NCI-H2227 (cell line): ENCODE data around the gene N4BP2.
"Not testable (repeated sequence)": the region's sequence is repeated elsewhere in the genome, so short reads cannot be mapped to it uniquely, and the experiment has no call there.

Source experiments
- DNase-seq: peaks from one replicate; lab custom pipeline; 2025; ENCODE audit not compliant: unreplicated experiment; lab: John Stamatoyannopoulos, UW

Gene N4BP2

GRCh38 chr4:40087799-40088366 lies 31.2 kb downstream of the N4BP2 start:
- DNase-seq, result no peak

GRCh38 chr4:40093400-40093799 lies 36.8 kb downstream of the N4BP2 start:
- DNase-seq, result not testable (repeated sequence)

GRCh38 chr4:40099010-40099409 lies 42.4 kb downstream of the N4BP2 start:
- DNase-seq, result no peak

GRCh38 chr4:40107150-40107549 lies 50.5 kb downstream of the N4BP2 start:
- DNase-seq, result not testable (repeated sequence)

GRCh38 chr4:40112027-40112792 lies 55.6 kb downstream of the N4BP2 start:
- no peak for DNase-seq

GRCh38 chr4:40114206-40114605 lies 57.6 kb downstream of the N4BP2 start:
- no peak for DNase-seq

- no peak for DNase-seq
These were observed 62.2 kb downstream of the N4BP2 start for GRCh38 chr4:40118861-40119260.

- no peak for DNase-seq
These were observed 62.7 kb downstream of the N4BP2 start for GRCh38 chr4:40119344-40119743.

- DNase-seq, result no peak
These were observed 64.9 kb downstream of the N4BP2 start for GRCh38 chr4:40121515-40121914.

GRCh38 chr4:40122941-40123340 lies 66.3 kb downstream of the N4BP2 start:
- DNase-seq, result no peak

- DNase-seq, result no peak
These were observed 68.0 kb downstream of the N4BP2 start for GRCh38 chr4:40124690-40125089.

GRCh38 chr4:40130401-40131036 lies 73.9 kb downstream of the N4BP2 start:
- DNase-seq, result no peak

GRCh38 chr4:40132816-40133215 lies 76.2 kb downstream of the N4BP2 start:
- no peak for DNase-seq

- DNase-seq, result no peak
These were observed 77.7 kb downstream of the N4BP2 start for GRCh38 chr4:40134206-40134917.

- not testable (repeated sequence) for DNase-seq
These were observed 79.6 kb downstream of the N4BP2 start for GRCh38 chr4:40136202-40136601.

- no peak for DNase-seq
These were observed 83.5 kb downstream of the N4BP2 start for GRCh38 chr4:40140196-40140595.

GRCh38 chr4:40140597-40140996 lies 83.9 kb downstream of the N4BP2 start:
- not testable (repeated sequence) for DNase-seq

GRCh38 chr4:40143926-40144508 lies 87.4 kb downstream of the N4BP2 start:
- DNase-seq, result no peak

GRCh38 chr4:40144716-40145115 lies 88.1 kb downstream of the N4BP2 start:
- no peak for DNase-seq

- not testable (repeated sequence) for DNase-seq
These were observed 90.8 kb downstream of the N4BP2 start for GRCh38 chr4:40147490-40147889.

- DNase-seq, result peak; percentile 71
These were observed 93.3 kb downstream of the N4BP2 start for GRCh38 chr4:40149960-40150385.
